ENCODE data around the gene RASAL2.
"Not testable (repeated sequence)": the region's sequence is repeated elsewhere in the genome, so short reads cannot be mapped to it uniquely, and the experiment has no call there.

RASAL2 gene

GRCh38 chr1:178379807-178380206, 285.9 kb downstream of the RASAL2 start:
- POLR2A ChIA-PET = no interaction called here
- DNase-seq (ENCODE audit: extremely low spot score) = no peak
- CTCF ChIA-PET = no interaction called here
- TF ChIP-seq ZNF384 (IDR thresholded peaks at IDR 0.05) (no peak), ARNT (IDR thresholded peaks at IDR 0.05) (no peak), SUZ12 (IDR thresholded peaks at IDR 0.05) (no peak), PKNOX1 (IDR thresholded peaks at IDR 0.05) (no peak), LEF1 (IDR thresholded peaks at IDR 0.05; ENCODE audit: borderline replicate concordance) (no peak), ELF4 (IDR thresholded peaks at IDR 0.05) (no peak), CTBP1 (IDR thresholded peaks at IDR 0.05; ENCODE audit: borderline replicate concordance) (no peak), FOXA1 (IDR thresholded peaks at IDR 0.05) (no peak), TARDBP (IDR thresholded peaks at IDR 0.05) (no peak), BHLHE40 (IDR thresholded peaks at IDR 0.05; ENCODE audit: borderline replicate concordance) (no peak), NFRKB (IDR thresholded peaks at IDR 0.05) (no peak), FOXM1 (IDR thresholded peaks at IDR 0.05; ENCODE audit: borderline replicate concordance) (no peak), HDGF (IDR thresholded peaks at IDR 0.05; ENCODE audit: borderline replicate concordance) (no peak), FOXK2 (IDR thresholded peaks at IDR 0.05) (no peak), SP1 (IDR thresholded peaks at IDR 0.05) (no peak)

GRCh38 chr1:178382372-178382771, 288.5 kb downstream of the RASAL2 start:
- TF ChIP-seq CTBP1 (IDR thresholded peaks at IDR 0.05; ENCODE audit: borderline replicate concordance) (no peak), BHLHE40 (IDR thresholded peaks at IDR 0.05; ENCODE audit: borderline replicate concordance) (no peak), NFRKB (IDR thresholded peaks at IDR 0.05) (no peak), LEF1 (IDR thresholded peaks at IDR 0.05; ENCODE audit: borderline replicate concordance) (no peak), FOXK2 (IDR thresholded peaks at IDR 0.05) (no peak), ARNT (IDR thresholded peaks at IDR 0.05) (no peak), SUZ12 (IDR thresholded peaks at IDR 0.05) (no peak), SP1 (IDR thresholded peaks at IDR 0.05) (no peak), HDGF (IDR thresholded peaks at IDR 0.05; ENCODE audit: borderline replicate concordance) (no peak)
- no peak for DNase-seq (ENCODE audit: extremely low spot score)
- POLR2A ChIA-PET = no interaction called here
- CTCF ChIA-PET = no interaction called here

GRCh38 chr1:178385662-178386061, 291.8 kb downstream of the RASAL2 start:
- DNase-seq (ENCODE audit: extremely low spot score) = no peak
- CTCF ChIA-PET = interaction anchor here (0.6 kb wide), 1 partner anchor 890 kb away, joined by 3 read pairs; no protein-coding TSS in a partner anchor
- POLR2A ChIA-PET = no interaction called here
- TF ChIP-seq ZNF384 (IDR thresholded peaks at IDR 0.05) = no peak
- no peak for TF ChIP-seq LEF1 (IDR thresholded peaks at IDR 0.05; ENCODE audit: borderline replicate concordance)
- no peak for TF ChIP-seq TARDBP (IDR thresholded peaks at IDR 0.05)
- no peak for TF ChIP-seq ARNT (IDR thresholded peaks at IDR 0.05)
- no peak for TF ChIP-seq L3MBTL2 (conservative IDR thresholded peaks at IDR 0.05)
- TF ChIP-seq PKNOX1 (IDR thresholded peaks at IDR 0.05) = no peak

GRCh38 chr1:178388418-178389145, 294.7 kb downstream of the RASAL2 start:
- no peak for DNase-seq (ENCODE audit: extremely low spot score)
- ChIA-PET POLR2A (no interaction called here), CTCF (no interaction called here)
- no peak for TF ChIP-seq PKNOX1 (IDR thresholded peaks at IDR 0.05)
- TF ChIP-seq LEF1 (IDR thresholded peaks at IDR 0.05; ENCODE audit: borderline replicate concordance) = no peak
- TF ChIP-seq FOXM1 (IDR thresholded peaks at IDR 0.05; ENCODE audit: borderline replicate concordance) = no peak
- TF ChIP-seq HDGF (IDR thresholded peaks at IDR 0.05; ENCODE audit: borderline replicate concordance) = no peak
- no peak for TF ChIP-seq ARNT (IDR thresholded peaks at IDR 0.05)
- no peak for TF ChIP-seq BHLHE40 (IDR thresholded peaks at IDR 0.05; ENCODE audit: borderline replicate concordance)
- no peak for TF ChIP-seq ELF4 (IDR thresholded peaks at IDR 0.05)

GRCh38 chr1:178389441-178389840, 295.5 kb downstream of the RASAL2 start:
- no peak for DNase-seq (ENCODE audit: extremely low spot score)
- no peak for TF ChIP-seq HDGF (IDR thresholded peaks at IDR 0.05; ENCODE audit: borderline replicate concordance)
- TF ChIP-seq TARDBP (IDR thresholded peaks at IDR 0.05) = no peak
- no peak for TF ChIP-seq ELF4 (IDR thresholded peaks at IDR 0.05)
- POLR2A ChIA-PET = no interaction called here
- CTCF ChIA-PET = interaction anchor here (1.1 kb wide), 1 partner anchor 113 kb away, joined by 3 read pairs; no protein-coding TSS in a partner anchor

GRCh38 chr1:178390280-178390679, 296.4 kb downstream of the RASAL2 start:
- DNase-seq (ENCODE audit: extremely low spot score); POLR2A ChIA-PET: not testable (repeated sequence)
- CTCF ChIA-PET = interaction anchor here (1.1 kb wide), 1 partner anchor 112 kb away, joined by 3 read pairs; no protein-coding TSS in a partner anchor

GRCh38 chr1:178393370-178393769, 299.5 kb downstream of the RASAL2 start:
- ChIA-PET POLR2A (no interaction called here), CTCF (no interaction called here)
- DNase-seq (ENCODE audit: extremely low spot score) = no peak
- TF ChIP-seq HDGF (IDR thresholded peaks at IDR 0.05; ENCODE audit: borderline replicate concordance) (no peak), L3MBTL2 (conservative IDR thresholded peaks at IDR 0.05) (no peak)

All from HEK293T (cell line).